ENCODE measurements around the gene RETN. TPM values are rescaled to one million over a fixed set of nuclear protein-coding genes. Genes with fewer than 3 reads are reported as not detected.
"Not testable (repeated sequence)": the region's sequence is repeated elsewhere in the genome, so short reads cannot be mapped to it uniquely, and the experiment has no call there.

The RETN gene
- total RNA-seq, 2 donors from 2014 or later: not detected

DNA sequence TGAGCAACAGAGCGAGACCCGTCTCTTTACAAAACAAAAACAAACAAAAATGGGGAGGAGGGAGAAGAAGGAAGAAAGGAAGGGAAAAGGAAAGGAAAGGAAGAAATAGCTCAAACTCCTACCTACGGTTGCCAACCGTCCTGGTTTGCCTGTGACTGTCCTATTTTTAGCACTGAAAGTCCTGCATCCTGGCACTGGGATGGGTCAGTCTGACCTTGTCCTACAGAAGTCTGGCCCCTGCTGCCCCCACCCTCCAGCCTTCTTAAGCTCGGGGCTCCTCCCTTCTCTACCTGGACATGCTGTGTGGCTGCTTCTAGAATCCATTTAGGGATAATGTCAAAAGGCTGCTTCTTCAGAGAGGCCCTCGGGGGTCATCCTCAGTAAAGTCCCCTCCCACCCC lies 33.2 kb upstream of the RETN start:
- H3K9me3 Mint-ChIP-seq: peaks cover 7 to 8% of the 10 kb centered on the region in 2 donors
- ATAC-seq: no peak
- H3K36me3 Mint-ChIP-seq: peaks cover 11 to 17% of the 10 kb centered on the region in 2 donors
- peak overlapping the region in 1 of 2 donors; percentile 91 for H3K27ac Mint-ChIP-seq
- no peak for DNase-seq (ENCODE audit: low spot score in 2 of 2)

DNA sequence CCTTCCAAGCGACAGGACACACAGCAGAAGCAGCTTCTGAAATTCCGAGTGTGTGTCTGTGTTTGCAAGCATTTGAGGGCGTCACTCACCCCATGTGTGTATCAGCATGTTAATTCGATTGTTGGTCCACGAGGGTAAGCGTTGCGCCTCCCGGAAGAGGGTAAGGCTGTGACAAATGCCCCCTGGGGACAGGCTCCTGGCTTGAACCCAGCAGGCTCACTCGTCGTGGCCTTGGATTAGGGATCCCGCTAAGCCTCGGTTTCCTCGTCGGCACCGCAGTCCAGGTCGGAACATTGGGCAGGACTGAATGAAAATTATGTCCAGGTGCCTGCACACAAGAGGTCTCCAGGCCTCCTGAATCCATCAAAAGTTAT lies 32.5 kb upstream of the RETN start:
- no peak for ATAC-seq
- DNase-seq (ENCODE audit: low spot score in 2 of 2): no peak
- peaks cover 7 to 8% of the 10 kb centered on the region in 2 donors for H3K9me3 Mint-ChIP-seq

DNA sequence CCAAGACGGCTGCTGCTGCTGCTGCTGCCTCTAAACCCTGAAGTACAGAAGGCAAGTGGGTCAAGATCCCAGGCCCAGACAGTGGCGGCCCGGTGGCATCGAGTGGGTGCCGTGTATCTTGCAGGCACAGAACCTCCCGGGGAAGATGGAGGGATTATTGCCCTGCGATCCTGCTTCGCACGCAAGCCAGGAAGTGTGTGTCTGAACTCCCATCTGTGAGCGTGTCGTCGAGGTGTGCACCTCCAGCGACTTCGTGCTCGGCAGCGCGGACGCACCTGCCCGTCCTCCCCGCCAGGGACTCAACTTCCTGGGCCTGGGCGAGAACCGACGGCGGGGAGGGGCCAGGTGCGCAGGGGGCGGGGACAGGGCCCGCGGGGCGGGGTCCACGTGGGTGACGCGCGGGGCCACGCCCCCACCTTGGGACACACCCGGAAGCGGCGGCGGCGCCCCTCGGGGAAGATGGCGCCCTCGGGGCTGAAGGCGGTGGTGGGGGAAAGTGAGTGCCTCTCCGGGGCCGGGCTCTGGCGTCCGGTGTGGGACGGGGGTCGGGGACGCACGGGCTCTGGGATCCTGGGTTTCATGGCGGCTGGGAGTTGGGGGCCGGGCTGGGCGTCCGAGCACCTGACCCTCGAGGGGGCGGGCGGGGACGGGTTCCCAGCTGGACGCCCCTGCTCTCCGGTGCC lies 32.0 kb upstream of the RETN start, which contains the start of gene STXBP2:
Gene STXBP2 (plus strand): TSS at position 420 of the 683 bp plus-strand sequence. CDS start 40 bp downstream, at position 460.
- Mint-ChIP-seq H3K27ac (peak within 1 kb of the TSS; percentile 87 to 91), H3K36me3 (peaks cover 10 to 17% of the 10 kb centered on the region in 2 donors), H3K9me3 (peaks cover 7 to 8% of the 10 kb centered on the region in 2 donors)
- peak; percentile 94 to 98 for ATAC-seq
- DNase-seq (ENCODE audit: low spot score in 2 of 2): peak; percentile 88 to 94

More for the DNA sequence above, 32.5 kb upstream of the RETN start:
- Mint-ChIP-seq H3K36me3 (peaks cover 10 to 17% of the 10 kb centered on the region in 2 donors), H3K27ac (peak overlapping the region in 1 of 2 donors; percentile 91)

DNA sequence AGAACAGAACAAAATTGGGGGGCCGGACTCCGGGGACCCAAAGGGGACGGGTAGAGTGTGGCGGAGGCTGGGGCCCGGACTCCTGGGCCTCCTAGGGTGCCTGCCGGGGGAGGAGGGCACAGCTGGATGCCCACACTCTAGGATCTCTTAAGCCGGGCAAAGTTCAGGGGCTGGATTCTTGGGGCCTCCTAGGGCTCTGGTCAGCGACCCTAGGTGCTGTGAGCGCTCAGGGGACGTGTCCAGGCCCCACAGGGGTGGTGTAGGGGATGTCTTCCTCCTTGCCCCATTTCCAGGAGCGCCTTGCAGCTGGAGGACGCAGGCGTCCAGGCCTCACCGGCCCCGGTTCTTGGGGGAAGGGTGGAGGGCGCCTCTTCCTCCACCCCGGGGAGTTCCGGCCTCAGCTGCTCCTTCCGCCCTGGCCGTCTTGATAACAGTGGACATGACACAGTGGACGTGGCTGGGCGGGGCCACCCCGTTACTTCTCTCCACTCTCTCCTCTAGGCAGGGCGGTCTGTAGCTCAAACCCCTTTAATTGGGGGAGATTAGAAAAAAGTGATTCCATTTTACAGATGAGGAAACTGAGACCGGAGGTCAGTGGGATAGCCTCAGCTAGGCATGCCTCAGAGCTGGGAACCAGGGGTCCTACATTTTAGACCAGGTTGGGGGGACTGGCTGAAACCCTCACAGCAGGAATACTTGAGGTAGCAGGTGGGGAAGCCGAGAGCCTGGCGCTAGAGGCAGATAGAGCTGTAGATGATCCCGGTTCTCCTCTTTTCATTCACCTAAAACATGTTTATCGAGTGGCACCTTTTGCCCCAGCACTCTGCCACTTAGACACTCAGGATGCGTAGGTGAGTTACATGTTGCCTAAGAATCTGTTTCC lies 31.2 kb upstream of the RETN start:
- DNase-seq (ENCODE audit: low spot score in 2 of 2) (peak in 1 of 2 donors; percentile 20), ATAC-seq (peak; percentile 27 to 35)
- peaks cover 10 to 17% of the 10 kb centered on the region in 2 donors for H3K36me3 Mint-ChIP-seq
- peak overlapping the region; percentile 74 to 91 for H3K27ac Mint-ChIP-seq
- peaks cover 7 to 8% of the 10 kb centered on the region in 2 donors for H3K9me3 Mint-ChIP-seq

DNA sequence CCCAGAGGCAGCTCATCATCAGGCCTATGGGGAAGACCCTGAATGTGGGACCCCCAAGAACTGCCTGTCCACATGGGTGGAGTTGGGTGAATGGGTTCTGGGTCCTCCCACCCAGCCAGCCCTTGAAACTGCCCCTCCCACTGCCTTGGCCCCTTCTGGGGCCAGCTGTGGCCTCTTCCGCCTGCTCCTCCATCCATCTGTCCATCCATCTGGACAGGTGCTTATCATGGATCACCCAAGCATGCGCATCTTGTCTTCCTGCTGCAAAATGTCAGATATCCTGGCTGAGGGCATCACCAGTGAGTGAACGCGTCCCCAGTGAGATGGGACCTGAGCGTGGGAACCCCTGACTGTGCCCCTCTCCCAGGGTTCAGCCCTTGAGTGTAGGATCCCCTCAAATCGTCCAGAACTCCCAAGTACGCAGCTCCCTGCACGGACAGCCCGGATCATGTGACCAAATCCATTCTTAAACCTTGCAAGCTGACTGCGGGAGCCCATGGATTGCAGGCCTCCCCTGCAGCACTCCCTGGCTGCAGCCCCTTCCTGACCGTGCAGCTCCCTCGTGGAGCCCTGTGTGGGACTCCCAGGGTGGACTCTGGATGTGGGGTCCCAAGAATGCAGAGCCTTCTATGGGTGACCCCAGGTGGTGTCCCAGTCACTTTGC lies 29.9 kb upstream of the RETN start:
- DNase-seq (ENCODE audit: low spot score in 2 of 2): no peak
- ATAC-seq: no peak
- Mint-ChIP-seq H3K36me3 (peaks cover 10 to 17% of the 10 kb centered on the region in 2 donors), H3K27ac (no peak overlapping the region), H3K9me3 (peaks cover 7 to 8% of the 10 kb centered on the region in 2 donors)

DNA sequence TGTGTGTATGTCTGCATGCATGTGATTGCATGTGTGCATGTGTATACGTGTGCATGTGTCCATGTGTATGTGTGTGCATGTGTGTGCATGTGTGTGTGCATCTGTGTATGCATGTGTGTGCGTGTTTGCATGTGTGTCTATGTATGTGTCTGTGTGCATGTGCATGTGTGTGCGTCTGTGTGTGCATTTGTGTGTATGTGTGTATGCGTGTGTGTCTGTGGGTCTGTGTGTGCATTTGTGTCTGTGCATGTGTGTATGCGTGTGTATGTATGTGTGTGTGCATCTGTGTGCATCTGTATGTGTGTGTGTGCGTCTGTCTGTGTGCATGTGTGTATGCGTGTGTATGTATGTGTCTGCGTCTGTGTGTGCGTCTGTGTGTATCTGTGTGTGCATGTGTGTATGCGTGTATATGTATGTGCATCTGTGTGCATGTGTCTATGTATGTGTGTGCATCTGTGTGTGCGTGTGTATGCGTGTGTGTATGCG lies 28.9 kb upstream of the RETN start:
- peaks cover 7 to 8% of the 10 kb centered on the region in 2 donors for H3K9me3 Mint-ChIP-seq
- peaks cover 10 to 17% of the 10 kb centered on the region in 2 donors for H3K36me3 Mint-ChIP-seq
- H3K27ac Mint-ChIP-seq: no peak overlapping the region
- ATAC-seq (no peak), DNase-seq (ENCODE audit: low spot score in 2 of 2) (no peak)

DNA sequence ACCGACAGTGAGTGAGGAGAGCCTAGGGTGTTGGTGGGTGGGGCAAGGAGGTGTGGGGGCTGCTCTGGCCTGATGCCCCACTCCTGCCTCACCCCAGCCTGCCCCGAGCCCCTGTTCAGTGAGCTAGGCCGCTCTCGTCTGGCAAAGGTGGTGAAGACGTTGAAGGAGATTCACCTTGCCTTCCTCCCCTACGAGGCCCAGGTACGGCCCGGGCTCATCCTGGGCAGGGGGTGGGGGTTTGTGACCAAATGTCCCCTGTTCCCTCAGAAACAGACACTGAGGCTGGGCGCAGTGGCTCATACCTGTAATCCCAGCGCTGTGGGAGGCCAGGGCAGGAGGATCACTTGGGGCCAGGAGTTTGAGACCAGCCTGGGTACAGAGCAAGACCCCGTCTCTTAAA lies 28.0 kb upstream of the RETN start:
- Mint-ChIP-seq H3K36me3 (peaks cover 10 to 17% of the 10 kb centered on the region in 2 donors), H3K9me3 (peaks cover 7 to 8% of the 10 kb centered on the region in 2 donors), H3K27ac (no peak overlapping the region)
- DNase-seq (ENCODE audit: low spot score in 2 of 2) (no peak), ATAC-seq (no peak)

DNA sequence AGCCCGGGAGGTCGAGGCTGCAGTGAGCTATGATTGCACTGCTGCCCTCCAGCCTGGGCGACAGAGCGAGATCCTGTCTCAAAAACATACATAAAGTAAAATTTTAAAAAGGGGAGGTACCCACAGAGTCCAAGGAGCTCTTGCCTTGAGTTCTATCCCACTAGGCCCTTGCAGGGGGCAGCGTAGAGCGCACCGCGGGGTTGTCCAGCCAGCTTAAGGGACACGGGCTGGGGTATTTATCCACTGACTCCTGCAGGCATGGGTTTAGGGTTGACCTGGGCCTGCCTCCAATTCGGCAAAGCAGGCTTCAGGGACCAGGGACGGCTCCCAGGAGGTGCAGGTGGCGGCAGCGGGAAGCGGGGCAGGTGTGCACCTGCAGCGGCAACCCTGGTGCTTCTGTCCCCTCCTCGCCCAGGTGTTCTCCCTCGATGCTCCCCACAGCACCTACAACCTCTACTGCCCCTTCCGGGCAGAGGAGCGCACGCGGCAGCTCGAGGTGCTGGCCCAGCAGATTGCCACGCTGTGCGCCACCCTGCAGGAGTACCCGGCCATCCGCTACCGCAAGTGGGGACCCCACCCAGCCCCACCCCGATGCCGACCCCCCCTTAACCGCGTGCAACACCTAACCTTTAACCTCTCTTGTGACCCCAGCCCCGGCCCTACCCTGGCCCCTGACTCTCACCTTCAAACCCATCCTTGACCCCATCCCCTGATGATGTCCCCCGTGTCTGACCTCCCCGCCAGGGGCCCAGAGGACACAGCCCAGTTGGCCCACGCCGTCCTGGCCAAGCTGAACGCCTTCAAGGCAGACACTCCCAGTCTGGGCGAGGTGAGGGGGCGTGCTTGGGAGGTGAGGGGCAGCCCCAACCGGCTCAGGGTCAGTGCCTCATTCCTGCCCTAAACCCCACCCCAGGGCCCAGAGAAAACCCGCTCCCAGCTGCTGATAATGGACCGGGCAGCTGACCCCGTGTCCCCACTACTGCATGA lies 27.3 kb upstream of the RETN start:
- DNase-seq (ENCODE audit: low spot score in 2 of 2) (no peak), ATAC-seq (no peak)
- Mint-ChIP-seq H3K27ac (no peak overlapping the region), H3K36me3 (peaks cover 10 to 17% of the 10 kb centered on the region in 2 donors), H3K9me3 (peaks cover 7 to 8% of the 10 kb centered on the region in 2 donors)

DNA sequence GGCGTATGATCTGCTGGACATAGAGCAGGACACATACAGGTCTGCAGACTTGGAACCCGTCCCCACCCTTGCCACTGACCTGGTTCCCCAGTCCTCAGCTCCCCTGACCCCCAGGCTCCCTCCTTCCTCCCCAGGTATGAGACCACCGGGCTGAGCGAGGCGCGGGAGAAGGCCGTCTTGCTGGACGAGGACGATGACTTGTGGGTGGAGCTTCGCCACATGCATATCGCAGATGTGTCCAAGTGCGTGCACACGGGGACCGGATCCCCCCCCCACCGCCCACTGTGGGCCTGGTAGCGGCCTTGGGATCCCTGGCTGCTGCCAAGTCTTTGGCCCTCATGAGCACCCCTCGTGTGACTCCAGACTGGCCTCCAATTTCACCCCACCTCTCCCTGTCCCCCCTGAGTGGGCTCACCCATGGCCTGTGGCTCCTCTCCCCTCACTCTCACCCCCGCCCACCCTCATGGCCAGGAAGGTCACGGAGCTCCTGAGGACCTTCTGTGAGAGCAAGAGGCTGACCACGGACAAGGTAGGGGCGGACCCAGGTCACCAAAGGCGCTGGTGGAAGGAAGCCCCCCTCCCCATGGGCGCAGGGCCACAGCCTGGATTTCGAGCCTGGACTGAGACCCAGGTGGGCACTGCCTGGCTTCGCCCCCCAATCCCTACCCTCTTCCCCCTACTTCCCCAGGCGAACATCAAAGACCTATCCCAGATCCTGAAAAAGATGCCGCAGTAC lies 26.4 kb upstream of the RETN start:
- DNase-seq (ENCODE audit: low spot score in 2 of 2): no peak
- H3K9me3 Mint-ChIP-seq: peaks cover 7 to 8% of the 10 kb centered on the region in 2 donors
- ATAC-seq: no peak

DNA sequence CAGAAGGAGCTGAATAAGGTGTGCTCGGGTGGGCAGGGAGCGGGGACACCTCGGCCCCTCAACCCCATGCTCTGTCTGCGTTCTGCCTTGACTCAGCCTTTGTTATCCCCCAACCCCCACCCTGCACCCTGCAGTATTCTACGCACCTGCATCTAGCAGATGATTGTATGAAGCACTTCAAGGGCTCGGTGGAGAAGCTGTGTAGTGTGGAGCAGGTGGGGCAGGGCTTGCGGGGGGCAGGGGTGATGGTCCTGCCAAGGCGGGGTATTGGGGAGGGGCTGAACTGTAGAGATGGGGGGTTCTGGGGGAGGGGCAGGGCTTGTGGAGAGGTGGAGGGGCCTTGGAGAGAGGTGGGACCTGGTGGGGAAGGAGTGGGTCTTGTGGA lies 25.8 kb upstream of the RETN start:
- peaks cover 7 to 8% of the 10 kb centered on the region in 2 donors for H3K9me3 Mint-ChIP-seq
- ATAC-seq (no peak), DNase-seq (ENCODE audit: low spot score in 2 of 2) (no peak)
- peaks cover 10 to 17% of the 10 kb centered on the region in 2 donors for H3K36me3 Mint-ChIP-seq
- peak overlapping the region in 1 of 2 donors; percentile 87 for H3K27ac Mint-ChIP-seq

More for the DNA sequence above, 26.4 kb upstream of the RETN start:
- no peak overlapping the region for H3K27ac Mint-ChIP-seq
- H3K36me3 Mint-ChIP-seq: peaks cover 10 to 17% of the 10 kb centered on the region in 2 donors

DNA sequence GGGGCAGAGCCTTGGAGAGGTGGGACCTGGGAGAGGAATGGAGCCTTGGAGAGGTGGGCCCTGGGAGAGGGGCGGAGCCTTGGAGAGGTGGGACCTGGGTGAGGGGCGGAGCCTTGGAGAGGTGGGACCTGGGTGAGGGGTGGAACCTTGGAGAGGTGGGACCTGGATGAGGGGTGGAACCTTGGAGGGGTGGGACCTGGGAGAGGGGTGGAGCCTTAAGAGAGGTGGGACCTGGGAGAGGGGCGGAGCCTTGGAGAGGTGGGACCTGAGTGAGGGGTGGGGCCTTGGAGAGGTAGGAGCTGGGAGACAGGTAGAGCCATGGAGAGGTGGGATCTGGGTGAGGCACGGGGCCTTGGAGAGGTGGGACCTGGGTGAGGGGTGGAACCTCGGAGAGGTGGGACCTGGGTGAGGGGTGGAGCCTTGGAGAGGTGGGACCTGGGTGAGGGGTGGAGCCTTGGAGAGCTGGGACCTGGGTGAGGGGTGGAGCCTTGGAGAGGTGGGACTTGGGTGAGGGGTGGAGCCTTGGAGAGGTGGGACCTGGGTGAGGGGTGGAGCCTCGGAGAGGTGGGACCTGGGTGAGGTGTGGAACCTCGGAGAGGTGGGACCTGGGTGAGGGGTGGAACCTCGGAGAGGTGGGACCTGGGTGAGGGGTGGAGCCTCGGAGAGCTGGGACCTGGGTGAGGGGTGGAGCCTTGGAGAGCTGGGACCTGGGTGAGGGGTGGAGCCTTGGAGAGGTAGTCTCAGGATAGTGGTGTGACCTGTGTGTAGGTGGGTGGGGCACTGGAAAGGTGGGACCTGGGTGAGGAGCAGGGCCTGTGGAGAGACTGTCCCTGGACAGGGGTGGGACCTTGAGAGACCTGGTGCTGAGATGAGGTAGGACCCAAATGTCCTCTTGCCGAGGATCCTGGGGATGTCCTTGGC lies 25.0 kb upstream of the RETN start:
- not testable (repeated sequence) for H3K27ac Mint-ChIP-seq, H3K9me3 Mint-ChIP-seq
- peak in 1 of 2 donors; percentile 46 for ATAC-seq
- peak in 1 of 2 donors; percentile 27 for DNase-seq (ENCODE audit: low spot score in 2 of 2)
- H3K36me3 Mint-ChIP-seq: peaks cover 10 to 16% of the 10 kb centered on the region in 2 donors

DNA sequence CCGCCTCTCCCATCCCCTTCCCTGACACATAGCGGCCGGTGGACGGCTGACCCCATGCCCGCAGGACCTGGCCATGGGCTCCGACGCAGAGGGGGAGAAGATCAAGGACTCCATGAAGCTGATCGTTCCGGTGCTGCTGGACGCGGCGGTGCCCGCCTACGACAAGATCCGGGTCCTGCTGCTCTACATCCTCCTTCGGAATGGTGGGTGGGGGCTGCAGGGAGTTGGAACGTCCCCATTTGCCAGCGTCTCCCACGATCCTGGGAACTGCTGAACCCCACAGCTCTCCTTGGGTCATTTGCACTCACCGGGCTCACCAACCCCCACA lies 24.3 kb upstream of the RETN start:
- DNase-seq (ENCODE audit: low spot score in 2 of 2): no peak
- Mint-ChIP-seq H3K9me3 (peaks cover 7 to 8% of the 10 kb centered on the region in 2 donors), H3K27ac (no peak overlapping the region), H3K36me3 (peaks cover 9 to 10% of the 10 kb centered on the region in 2 donors)
- ATAC-seq: no peak

DNA sequence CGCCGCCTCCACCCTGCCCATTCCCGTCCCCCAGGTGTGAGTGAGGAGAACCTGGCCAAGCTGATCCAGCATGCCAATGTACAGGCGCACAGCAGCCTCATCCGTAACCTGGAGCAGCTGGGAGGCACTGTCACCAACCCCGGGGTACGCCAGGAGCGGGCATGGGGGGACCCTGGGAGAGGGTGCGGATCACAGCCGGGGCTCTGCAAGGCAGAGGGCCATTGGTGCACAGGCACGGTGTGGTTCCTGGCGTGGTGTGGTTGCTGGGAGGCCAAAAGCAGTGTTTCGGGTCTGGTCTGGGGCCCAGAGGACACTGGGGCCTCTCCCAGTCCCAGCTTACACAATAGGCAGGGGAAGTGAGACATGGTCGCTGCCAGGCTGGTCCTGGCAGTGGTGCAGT lies 23.7 kb upstream of the RETN start:
- no peak overlapping the region for H3K27ac Mint-ChIP-seq
- no peak for ATAC-seq
- H3K36me3 Mint-ChIP-seq: peaks cover 3 to 4% of the 10 kb centered on the region in 2 donors
- H3K9me3 Mint-ChIP-seq: peaks cover 2% of the 10 kb centered on the region in 2 donors
- no peak for DNase-seq (ENCODE audit: low spot score in 2 of 2)
